A673 (cell line): Measurements from ENCODE around the gene RPL38. TPM values are rescaled to one million over a fixed set of nuclear protein-coding genes. Genes with fewer than 3 reads are reported as not detected.

Source experiments
- BruUV-seq: library from RNA; stranded (reverse); fragments of 400-500 nt; replicated peaks from 2 replicates; lab custom pipeline; 2021; lab: Mats Ljungman, UMichigan
- CTCF ChIA-PET: fragments of 300-600 bp; sonication (Branson Sonifier 250); formaldehyde crosslinking; loops from one replicate; lab custom pipeline; 2022; ENCODE audit warnings: antibody characterized with exemption; lab: Charles Lee
- POLR2A ChIA-PET: fragments of 300-600 bp; sonication (Branson Sonifier 250); formaldehyde crosslinking; loops from one replicate; lab custom pipeline; 2022; ENCODE audit warnings: antibody characterized with exemption; ENCODE audit not compliant: low non-redundant PET; lab: Charles Lee
- DNase-seq: peaks from one replicate; pipeline ENCODE4 v3.0.0-alpha.2; 2015; ENCODE audit warnings: low spot score
- H3K27ac ChIP-seq: fragments of 200-600 bp; sonication (generic); 2 replicates; pipeline ENCODE4 v1.5.1; 2016; ENCODE audit warnings: mixed run types, low read depth, mild to moderate bottlenecking, mixed read lengths, antibody characterized with exemption, low read length; ENCODE audit not compliant: poor library complexity, severe bottlenecking
- H3K27me3 ChIP-seq: fragments of 200-600 bp; sonication (generic); replicated peaks from 2 replicates; pipeline ENCODE4 v1.6.1; 2017; ENCODE audit warnings: mixed run types, low read depth, mild to moderate bottlenecking, mixed read lengths, antibody characterized with exemption, low read length; ENCODE audit not compliant: insufficient read depth, poor library complexity
- H3K36me3 ChIP-seq: fragments of 200-600 bp; sonication (generic); 2 replicates; pipeline ENCODE4 v1.6.1; 2016; ENCODE audit warnings: mixed run types, mild to moderate bottlenecking, mixed read lengths, antibody characterized with exemption, low read length; ENCODE audit not compliant: insufficient read depth, poor library complexity, severe bottlenecking
- H3K4me1 ChIP-seq: fragments of 200-600 bp; sonication (generic); 2 replicates; pipeline ENCODE4 v1.6.1; 2017; ENCODE audit warnings: mixed run types, mild to moderate bottlenecking, mixed read lengths, antibody characterized with exemption, low read length; ENCODE audit not compliant: insufficient read depth, poor library complexity, severe bottlenecking
- H3K4me3 ChIP-seq: fragments of 200-600 bp; sonication (generic); 2 replicates; pipeline ENCODE4 v1.5.1; 2016; ENCODE audit warnings: low read depth, mixed run types, mild to moderate bottlenecking, mixed read lengths, low read length; ENCODE audit not compliant: poor library complexity, severe bottlenecking
- H3K9me3 ChIP-seq: fragments of 200-600 bp; sonication (generic); 2 replicates; pipeline ENCODE4 v1.6.1; 2016; ENCODE audit warnings: mixed run types, low read depth, mild to moderate bottlenecking, mixed read lengths, antibody characterized with exemption, low read length; ENCODE audit not compliant: poor library complexity, severe bottlenecking
- CTCF ChIP-seq: fragments of 300-800, 200-600 bp; sonication (generic); conservative IDR thresholded peaks from 2 replicates; pipeline ENCODE4 v1.5.1; 2017; ENCODE audit warnings: low read depth, mild to moderate bottlenecking, antibody characterized with exemption, low read length, moderate library complexity, mixed read lengths
- EZH2 ChIP-seq: fragments of 200-600 bp; sonication (generic); IDR thresholded peaks from 2 replicates; pipeline ENCODE4 v1.6.1; 2017; ENCODE audit warnings: borderline replicate concordance, low read depth, mild to moderate bottlenecking, mixed read lengths, antibody characterized with exemption, low read length; ENCODE audit not compliant: poor library complexity, severe bottlenecking
- intact Hi-C: fragments of 100-400 bp; cut with micrococcal nuclease; formaldehyde crosslinking; loops from one replicate; pipeline ENCODE4 v1.10.0; 2022; ENCODE audit not compliant: unreplicated experiment
- total RNA-seq: library from RNA; stranded (reverse); gene quantifications from 2 replicates; pipeline ENCODE4 v1.2.3, GENCODE V29; 2021

The RPL38 gene
- total RNA-seq, 1 experiment from 2014 or later = 996 TPM

GRCh38 chr17:74198694-74199093 is 4.8 kb upstream of the RPL38 start:
- TF ChIP-seq EZH2 (no peak), CTCF (no peak)
- POLR2A ChIA-PET = no interaction called here
- BruUV-seq = no TSS peak
- Histone ChIP-seq H3K36me3 (no peaks in the 10 kb centered on the region), H3K9me3 (no peaks in the 10 kb centered on the region), H3K27me3 (peaks cover 32% of the 10 kb centered on the region), H3K4me3 (no peak overlapping the region), H3K4me1 (no peaks in the 10 kb centered on the region), H3K27ac (no peak overlapping the region)
- no peak for DNase-seq
- CTCF ChIA-PET = interaction anchor here (0.6 kb wide), 1 partner anchor 57 kb away, joined by 3 read pairs; no protein-coding TSS in a partner anchor
- intact Hi-C loops = no loop called here

GRCh38 chr17:74199306-74200092 is 4.0 kb upstream of the RPL38 start:
- H3K36me3 ChIP-seq = peaks cover 7% of the 10 kb centered on the region
- TF ChIP-seq EZH2 = no peak
- peak; percentile 99 for TF ChIP-seq CTCF
- no peaks in the 10 kb centered on the region for H3K4me1 ChIP-seq
- H3K9me3 ChIP-seq = no peaks in the 10 kb centered on the region
- ChIA-PET CTCF (interaction anchor here (0.5 to 1.1 kb wide), 13 partner anchors 9 to 889 kb away, joined by 3 to 5 read pairs (median 3); no protein-coding TSS in a partner anchor), POLR2A (no interaction called here)
- intact Hi-C loops = no loop called here
- H3K27ac ChIP-seq = no peak overlapping the region
- no peak overlapping the region for H3K4me3 ChIP-seq
- BruUV-seq = no TSS peak
- H3K27me3 ChIP-seq = peaks cover 27% of the 10 kb centered on the region
- DNase-seq = peak; percentile 77

DNA sequence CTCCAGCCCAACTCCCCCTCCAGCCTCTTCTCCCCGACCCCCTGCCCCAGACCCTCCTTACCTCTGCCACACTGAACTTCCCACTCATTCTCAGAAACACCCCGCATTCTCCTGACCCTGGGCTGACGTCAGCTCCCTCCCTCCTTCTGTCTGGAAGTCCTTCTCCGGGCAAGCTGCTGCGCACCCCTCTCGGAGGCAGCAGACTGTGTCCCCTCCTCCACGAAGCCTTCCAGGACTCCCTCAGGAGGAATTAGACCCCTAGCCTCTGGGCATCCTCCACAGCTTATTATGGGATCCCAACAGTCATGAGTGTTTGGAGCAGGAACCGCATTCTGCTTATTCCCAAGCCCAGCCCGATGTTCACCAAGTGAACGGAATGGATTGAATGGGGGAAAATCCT is 3.4 kb upstream of the RPL38 start:
- ChIA-PET CTCF (interaction anchor here (0.5 to 1.1 kb wide), 7 partner anchors 9 to 889 kb away, joined by 3 to 5 read pairs (median 3); no protein-coding TSS in a partner anchor), POLR2A (no interaction called here)
- no peak for TF ChIP-seq EZH2
- no peak for TF ChIP-seq CTCF
- Histone ChIP-seq H3K27ac (no peak overlapping the region), H3K27me3 (peaks cover 21% of the 10 kb centered on the region), H3K9me3 (no peaks in the 10 kb centered on the region), H3K4me1 (peaks cover 5% of the 10 kb centered on the region), H3K36me3 (peaks cover 13% of the 10 kb centered on the region), H3K4me3 (no peak overlapping the region)
- no TSS peak for BruUV-seq
- intact Hi-C loops = no loop called here
- no peak for DNase-seq
